HCT116 (cell line): Measurements from ENCODE around the gene KRTAP13-2. TPM values are rescaled to one million over a fixed set of nuclear protein-coding genes. Genes with fewer than 3 reads are reported as not detected.

Source experiments
- ATAC-seq: fragments of 200-7000 bp; cut with Tn5 transposase; 2 replicates; pipeline ENCODE4 v1.9.1; 2020; ENCODE audit warnings: mild to moderate bottlenecking, moderate library complexity
- BruUV-seq: library from RNA; stranded (reverse); fragments of 400-500 nt; replicated peaks from 2 replicates; lab custom pipeline; 2021; lab: Mats Ljungman, UMichigan
- CTCF ChIA-PET: fragments of 300-600 bp; sonication (Branson Sonifier 250); formaldehyde crosslinking; loops from one replicate; lab custom pipeline; 2021; ENCODE audit warnings: antibody characterized with exemption; lab: Charles Lee
- POLR2A ChIA-PET: fragments of 300-600, 350-600 bp; sonication (Branson Sonifier 250); formaldehyde crosslinking; loops from one replicate; lab custom pipeline; 2021; ENCODE audit warnings: antibody characterized with exemption; lab: Charles Lee
- RAD21 ChIA-PET, 2 experiments: fragments of 300-600 bp; sonication (Branson Sonifier 250); formaldehyde crosslinking; loops; one replicate each; lab custom pipeline; 2023; ENCODE audit warnings: low total read pairs in 2 of 2; ENCODE audit not compliant: uncharacterized antibody in 2 of 2, unreplicated experiment in 2 of 2, low non-redundant PET in 1 of 2; lab: Charles Lee
- DNase-seq: peaks from one replicate; pipeline ENCODE4 v3.0.0-alpha.2; 2010; ENCODE audit warnings: low read depth, low spot score
- H2AFZ ChIP-seq: fragments of 200-600 bp; shearing (Covaris generic), sonication (generic); 2 replicates; pipeline ENCODE4 v1.6.1; 2017; ENCODE audit warnings: low read depth, mixed run types, mixed read lengths, antibody characterized with exemption, low read length; ENCODE audit not compliant: poor library complexity, severe bottlenecking
- H3K27ac ChIP-seq: 2 replicates; pipeline ENCODE4 v1.5.1; 2012; ENCODE audit warnings: low read depth, low read length
- H3K27me3 ChIP-seq: fragments of 200-600 bp; sonication (generic); 2 replicates; pipeline ENCODE4 v1.6.1; 2016; ENCODE audit warnings: mixed run types, low read length, mixed read lengths; ENCODE audit not compliant: insufficient read depth
- H3K36me3 ChIP-seq, 2 experiments: fragments of 200-500 bp in 1 of 2; fragments of 200-600 bp in 1 of 2; sonication (Bioruptor generic) in 1 of 2; sonication (generic) in 1 of 2; 2 replicates each; pipeline versions ENCODE4 v1.5.1 to v1.6.1; 2014 to 2016; ENCODE audit warnings: low read length in 2 of 2, inconsistent platforms in 1 of 2, mixed read lengths in 1 of 2, mixed run types in 1 of 2; ENCODE audit not compliant: insufficient read depth in 2 of 2, control insufficient read depth in 1 of 2
- H3K4me1 ChIP-seq, 2 experiments: fragments of 200-600 bp in 1 of 2; sonication (generic) in 1 of 2; 2 replicates each; pipeline versions ENCODE4 v1.5.1 to v1.6.1; 2012 to 2017; ENCODE audit warnings: low read length in 2 of 2, inconsistent platforms in 1 of 2, mild to moderate bottlenecking in 1 of 2, mixed read lengths in 1 of 2, mixed run types in 1 of 2, moderate library complexity in 1 of 2; ENCODE audit not compliant: insufficient read depth in 2 of 2, control insufficient read depth in 1 of 2
- H3K4me2 ChIP-seq: fragments of 200-600 bp; sonication (generic); 2 replicates; pipeline ENCODE4 v1.6.1; 2017; ENCODE audit warnings: mixed run types, low read length, mixed read lengths
- H3K4me3 ChIP-seq, 2 experiments: fragments of 200-600 bp in 1 of 2; sonication (generic) in 1 of 2; replicated peaks in 1 of 2; 2 replicates each; pipeline ENCODE4 v1.5.1; 2011 to 2016; ENCODE audit warnings: low read length in 2 of 2, control low read depth in 1 of 2, low read depth in 1 of 2, mild to moderate bottlenecking in 1 of 2, mixed read lengths in 1 of 2, mixed run types in 1 of 2
- H3K79me2 ChIP-seq: fragments of 200-600 bp; sonication (generic); 2 replicates; pipeline ENCODE4 v1.6.1; 2017; ENCODE audit warnings: mild to moderate bottlenecking, mixed run types, low read length, moderate library complexity, mixed read lengths; ENCODE audit not compliant: insufficient read depth
- H3K9ac ChIP-seq: fragments of 200-600 bp; sonication (generic); 2 replicates; pipeline ENCODE4 v1.6.1; 2016; ENCODE audit warnings: low read length, mixed read lengths
- H3K9me2 ChIP-seq: fragments of 200-600 bp; sonication (generic), shearing (Covaris generic); 2 replicates; pipeline ENCODE4 v1.6.1; 2017; ENCODE audit warnings: mixed run types, mild to moderate bottlenecking, moderate library complexity; ENCODE audit not compliant: insufficient read depth
- H3K9me3 ChIP-seq, 2 experiments: fragments of 200-500 bp in 1 of 2; fragments of 200-600 bp in 1 of 2; sonication (Bioruptor generic) in 1 of 2; sonication (generic) in 1 of 2; 2 replicates each; pipeline ENCODE4 v1.6.1; 2014 to 2017; ENCODE audit warnings: low read length in 2 of 2, mixed read lengths in 2 of 2, inconsistent platforms in 1 of 2, low read depth in 1 of 2, mild to moderate bottlenecking in 1 of 2, mixed run types in 1 of 2, moderate library complexity in 1 of 2; ENCODE audit not compliant: control insufficient read depth in 1 of 2, insufficient read depth in 1 of 2
- H4K20me1 ChIP-seq: fragments of 200-600 bp; sonication (generic), shearing (Covaris generic); 2 replicates; pipeline ENCODE4 v1.6.1; 2017; ENCODE audit warnings: mixed run types, mild to moderate bottlenecking, moderate library complexity; ENCODE audit not compliant: insufficient read depth
- CBX3 ChIP-seq: IDR thresholded peaks from 2 replicates; pipeline ENCODE4 v1.6.1; 2012; ENCODE audit warnings: low read depth
- CEBPB ChIP-seq: IDR thresholded peaks from 2 replicates; pipeline ENCODE4 v1.6.1; 2012; ENCODE audit warnings: low read depth
- EZH2 ChIP-seq: fragments of 200-600 bp; sonication (generic); IDR thresholded peaks from 2 replicates; pipeline ENCODE4 v1.6.1; 2017; ENCODE audit warnings: antibody characterized with exemption, mixed run types
- FOSL1 ChIP-seq: IDR thresholded peaks from 2 replicates; pipeline ENCODE4 v1.6.1; 2012; ENCODE audit warnings: low read depth
- JUND ChIP-seq: IDR thresholded peaks from 2 replicates; pipeline ENCODE4 v1.6.1; 2012
- POLR2A ChIP-seq: IDR thresholded peaks from 2 replicates; pipeline ENCODE4 v1.7.0; 2011; ENCODE audit warnings: borderline replicate concordance; ENCODE audit not compliant: insufficient read depth, insufficient read length; ENCODE audit errors: extremely low read depth
- POLR2AphosphoS5 ChIP-seq: IDR thresholded peaks from 2 replicates; pipeline ENCODE4 v1.6.1; 2011; ENCODE audit warnings: mild to moderate bottlenecking, low read depth, low read length, moderate library complexity
- SIN3A ChIP-seq: IDR thresholded peaks from 2 replicates; pipeline ENCODE4 v1.6.1; 2012; ENCODE audit warnings: low read depth
- SP1 ChIP-seq: IDR thresholded peaks from 2 replicates; pipeline ENCODE4 v1.6.1; 2012; ENCODE audit warnings: low read depth
- SRF ChIP-seq: IDR thresholded peaks from 2 replicates; pipeline ENCODE4 v1.6.1; 2012; ENCODE audit warnings: low read depth
- ZFX ChIP-seq: fragments of 450-650 bp; IDR thresholded peaks from 2 replicates; pipeline ENCODE4 v1.6.1; 2017
- ZNF274 ChIP-seq: fragments of 200-500 bp; sonication (Bioruptor generic); IDR thresholded peaks from 2 replicates; pipeline ENCODE4 v1.6.1; 2014; ENCODE audit warnings: mild to moderate bottlenecking, low read depth, low read length, inconsistent platforms
- intact Hi-C: fragments of 100-400 bp; cut with micrococcal nuclease; formaldehyde crosslinking; loops from 2 replicates; pipeline ENCODE4 v1.10.0; 2022
- total RNA-seq: library from RNA; stranded (reverse); gene quantifications from one replicate; pipeline ENCODE4 v1.2.1, GENCODE V29; 2021; ENCODE audit not compliant: unreplicated experiment
- TF ChIP-seq, protein P1 (sequence below): IDR thresholded peaks from 2 replicates; pipeline ENCODE4 v1.6.1; 2012
- TF ChIP-seq, protein P2 (sequence below): IDR thresholded peaks from 2 replicates; pipeline ENCODE4 v1.6.1; 2011; ENCODE audit warnings: mild to moderate bottlenecking, low read length, moderate library complexity; ENCODE audit not compliant: insufficient replicate concordance; ENCODE audit errors: extremely low read depth
- TF ChIP-seq, protein P3 (sequence below): IDR thresholded peaks from 2 replicates; pipeline ENCODE4 v1.6.1; 2012; ENCODE audit warnings: low read depth
- TF ChIP-seq, protein P4 (sequence below), 3 experiments: fragments of 200-600 bp in 1 of 3; sonication (generic) in 1 of 3; IDR thresholded peaks in 2 of 3; conservative IDR thresholded peaks in 1 of 3; 2 replicates each; pipeline ENCODE4 v1.5.1; 2012 to 2017; ENCODE audit warnings: low read depth in 2 of 3, low read length in 2 of 3, antibody characterized with exemption in 1 of 3, borderline replicate concordance in 1 of 3, control low read depth in 1 of 3, mild to moderate bottlenecking in 1 of 3, mixed read lengths in 1 of 3, mixed run types in 1 of 3, moderate library complexity in 1 of 3; ENCODE audit not compliant: insufficient read depth in 1 of 3

Gene KRTAP13-2
- total RNA-seq, 1 experiment from 2014 or later, result not detected

DNA sequence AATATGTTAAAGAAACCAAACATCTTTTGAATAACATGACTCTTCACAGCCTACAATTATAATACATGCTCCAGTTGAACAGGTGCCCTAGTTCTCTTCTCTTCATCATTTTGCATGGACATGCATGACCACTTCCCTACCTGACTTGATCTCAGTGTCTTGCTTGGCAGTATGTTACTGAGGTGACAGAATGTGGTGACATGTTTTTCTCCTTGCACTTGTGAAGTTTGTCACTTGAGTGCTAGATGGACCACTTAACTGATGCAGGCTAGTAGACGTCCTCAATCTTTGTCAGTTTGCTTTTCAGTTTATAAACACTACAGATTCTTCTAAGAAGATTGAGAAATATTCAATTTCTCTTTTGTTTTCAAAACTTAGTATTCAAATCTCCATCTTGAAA lies 10.1 kb upstream of the KRTAP13-2 start:
- Histone ChIP-seq H4K20me1 (no peaks in the 10 kb centered on the region), H3K4me2 (no peak overlapping the region), H3K9me3 (peaks cover 6 to 7% of the 10 kb centered on the region in 2 experiments; a peak in 2 of 4 replicates), H3K27me3 (no peaks in the 10 kb centered on the region), H3K79me2 (no peaks in the 10 kb centered on the region), H3K36me3 (no peaks in the 10 kb centered on the region), H3K9me2 (no peaks in the 10 kb centered on the region), H3K4me3 (no peak overlapping the region), H3K9ac (no peak overlapping the region), H3K4me1 (no peaks in the 10 kb centered on the region), H2AFZ (no peak overlapping the region), H3K27ac (no peak overlapping the region)
- CTCF ChIA-PET, result no interaction called here
- POLR2A ChIA-PET, result no interaction called here
- no peak for TF ChIP-seq ZNF274
- no peak for TF ChIP-seq SRF
- TF ChIP-seq, protein P1, sequence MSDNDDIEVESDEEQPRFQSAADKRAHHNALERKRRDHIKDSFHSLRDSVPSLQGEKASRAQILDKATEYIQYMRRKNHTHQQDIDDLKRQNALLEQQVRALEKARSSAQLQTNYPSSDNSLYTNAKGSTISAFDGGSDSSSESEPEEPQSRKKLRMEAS, result no peak
- TF ChIP-seq, protein P2, sequence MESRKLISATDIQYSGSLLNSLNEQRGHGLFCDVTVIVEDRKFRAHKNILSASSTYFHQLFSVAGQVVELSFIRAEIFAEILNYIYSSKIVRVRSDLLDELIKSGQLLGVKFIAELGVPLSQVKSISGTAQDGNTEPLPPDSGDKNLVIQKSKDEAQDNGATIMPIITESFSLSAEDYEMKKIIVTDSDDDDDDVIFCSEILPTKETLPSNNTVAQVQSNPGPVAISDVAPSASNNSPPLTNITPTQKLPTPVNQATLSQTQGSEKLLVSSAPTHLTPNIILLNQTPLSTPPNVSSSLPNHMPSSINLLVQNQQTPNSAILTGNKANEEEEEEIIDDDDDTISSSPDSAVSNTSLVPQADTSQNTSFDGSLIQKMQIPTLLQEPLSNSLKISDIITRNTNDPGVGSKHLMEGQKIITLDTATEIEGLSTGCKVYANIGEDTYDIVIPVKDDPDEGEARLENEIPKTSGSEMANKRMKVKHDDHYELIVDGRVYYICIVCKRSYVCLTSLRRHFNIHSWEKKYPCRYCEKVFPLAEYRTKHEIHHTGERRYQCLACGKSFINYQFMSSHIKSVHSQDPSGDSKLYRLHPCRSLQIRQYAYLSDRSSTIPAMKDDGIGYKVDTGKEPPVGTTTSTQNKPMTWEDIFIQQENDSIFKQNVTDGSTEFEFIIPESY, result no peak
- no peak for TF ChIP-seq SIN3A
- no peak for TF ChIP-seq FOSL1
- TF ChIP-seq CEBPB, result no peak
- no peak for TF ChIP-seq POLR2AphosphoS5
- TF ChIP-seq, protein P3, sequence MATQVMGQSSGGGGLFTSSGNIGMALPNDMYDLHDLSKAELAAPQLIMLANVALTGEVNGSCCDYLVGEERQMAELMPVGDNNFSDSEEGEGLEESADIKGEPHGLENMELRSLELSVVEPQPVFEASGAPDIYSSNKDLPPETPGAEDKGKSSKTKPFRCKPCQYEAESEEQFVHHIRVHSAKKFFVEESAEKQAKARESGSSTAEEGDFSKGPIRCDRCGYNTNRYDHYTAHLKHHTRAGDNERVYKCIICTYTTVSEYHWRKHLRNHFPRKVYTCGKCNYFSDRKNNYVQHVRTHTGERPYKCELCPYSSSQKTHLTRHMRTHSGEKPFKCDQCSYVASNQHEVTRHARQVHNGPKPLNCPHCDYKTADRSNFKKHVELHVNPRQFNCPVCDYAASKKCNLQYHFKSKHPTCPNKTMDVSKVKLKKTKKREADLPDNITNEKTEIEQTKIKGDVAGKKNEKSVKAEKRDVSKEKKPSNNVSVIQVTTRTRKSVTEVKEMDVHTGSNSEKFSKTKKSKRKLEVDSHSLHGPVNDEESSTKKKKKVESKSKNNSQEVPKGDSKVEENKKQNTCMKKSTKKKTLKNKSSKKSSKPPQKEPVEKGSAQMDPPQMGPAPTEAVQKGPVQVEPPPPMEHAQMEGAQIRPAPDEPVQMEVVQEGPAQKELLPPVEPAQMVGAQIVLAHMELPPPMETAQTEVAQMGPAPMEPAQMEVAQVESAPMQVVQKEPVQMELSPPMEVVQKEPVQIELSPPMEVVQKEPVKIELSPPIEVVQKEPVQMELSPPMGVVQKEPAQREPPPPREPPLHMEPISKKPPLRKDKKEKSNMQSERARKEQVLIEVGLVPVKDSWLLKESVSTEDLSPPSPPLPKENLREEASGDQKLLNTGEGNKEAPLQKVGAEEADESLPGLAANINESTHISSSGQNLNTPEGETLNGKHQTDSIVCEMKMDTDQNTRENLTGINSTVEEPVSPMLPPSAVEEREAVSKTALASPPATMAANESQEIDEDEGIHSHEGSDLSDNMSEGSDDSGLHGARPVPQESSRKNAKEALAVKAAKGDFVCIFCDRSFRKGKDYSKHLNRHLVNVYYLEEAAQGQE, result no peak
- TF ChIP-seq POLR2A, result no peak
- TF ChIP-seq ZFX, result no peak
- TF ChIP-seq EZH2, result no peak
- TF ChIP-seq JUND, result no peak
- TF ChIP-seq, protein P4, sequence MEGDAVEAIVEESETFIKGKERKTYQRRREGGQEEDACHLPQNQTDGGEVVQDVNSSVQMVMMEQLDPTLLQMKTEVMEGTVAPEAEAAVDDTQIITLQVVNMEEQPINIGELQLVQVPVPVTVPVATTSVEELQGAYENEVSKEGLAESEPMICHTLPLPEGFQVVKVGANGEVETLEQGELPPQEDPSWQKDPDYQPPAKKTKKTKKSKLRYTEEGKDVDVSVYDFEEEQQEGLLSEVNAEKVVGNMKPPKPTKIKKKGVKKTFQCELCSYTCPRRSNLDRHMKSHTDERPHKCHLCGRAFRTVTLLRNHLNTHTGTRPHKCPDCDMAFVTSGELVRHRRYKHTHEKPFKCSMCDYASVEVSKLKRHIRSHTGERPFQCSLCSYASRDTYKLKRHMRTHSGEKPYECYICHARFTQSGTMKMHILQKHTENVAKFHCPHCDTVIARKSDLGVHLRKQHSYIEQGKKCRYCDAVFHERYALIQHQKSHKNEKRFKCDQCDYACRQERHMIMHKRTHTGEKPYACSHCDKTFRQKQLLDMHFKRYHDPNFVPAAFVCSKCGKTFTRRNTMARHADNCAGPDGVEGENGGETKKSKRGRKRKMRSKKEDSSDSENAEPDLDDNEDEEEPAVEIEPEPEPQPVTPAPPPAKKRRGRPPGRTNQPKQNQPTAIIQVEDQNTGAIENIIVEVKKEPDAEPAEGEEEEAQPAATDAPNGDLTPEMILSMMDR (IDR thresholded peaks at IDR 0.05 in 2 of 3, conservative IDR thresholded peaks at IDR 0.05 in 1 of 3; ENCODE audit: borderline replicate concordance in 1 of 3, insufficient read depth in 1 of 3, low read depth in 2 of 3, low read length in 2 of 3), result no peak
- no peak for TF ChIP-seq CBX3
- TF ChIP-seq SP1, result no peak
- RAD21 ChIA-PET, result no interaction called here
- no TSS peak for BruUV-seq
- DNase-seq, result no peak
- intact Hi-C loops, result no loop called here
- no peak for ATAC-seq
